Smooth muscle cell of the brain vasculature (primary cell): Measurements from ENCODE around the gene LPCAT4.
"Not testable (repeated sequence)": the region's sequence is repeated elsewhere in the genome, so short reads cannot be mapped to it uniquely, and the experiment has no call there.

Experiments
- DNase-seq: peaks from one replicate; pipeline ENCODE4 v3.0.0-alpha.2; 2012; ENCODE audit warnings: low read depth, low spot score

The LPCAT4 gene

GRCh38 chr15:34367101-34368081 lies at the start of gene LPCAT4:
Gene LPCAT4 (minus strand): TSS chr15:34367196. CDS start chr15:34367100, 96 bp downstream.
- DNase-seq = peak; percentile 77

- not testable (repeated sequence) for DNase-seq
These were observed 42.5 kb upstream of the LPCAT4 start for GRCh38 chr15:34409511-34409910.

GRCh38 chr15:34408973-34409372 lies 42.0 kb upstream of the LPCAT4 start:
- not testable (repeated sequence) for DNase-seq

- DNase-seq = not testable (repeated sequence)
These were observed 36.9 kb upstream of the LPCAT4 start for GRCh38 chr15:34403899-34404298.

- not testable (repeated sequence) for DNase-seq
These were observed 36.2 kb upstream of the LPCAT4 start for GRCh38 chr15:34403160-34403598.

- not testable (repeated sequence) for DNase-seq
These were observed 30.8 kb upstream of the LPCAT4 start for GRCh38 chr15:34397637-34398259.

GRCh38 chr15:34392981-34393380 lies 26.0 kb upstream of the LPCAT4 start:
- not testable (repeated sequence) for DNase-seq

GRCh38 chr15:34389594-34390086 lies 22.6 kb upstream of the LPCAT4 start:
- not testable (repeated sequence) for DNase-seq

- DNase-seq = not testable (repeated sequence)
These were observed 15.0 kb upstream of the LPCAT4 start for GRCh38 chr15:34381829-34382521.

- not testable (repeated sequence) for DNase-seq
These were observed 13.5 kb upstream of the LPCAT4 start for GRCh38 chr15:34380491-34380890.

- DNase-seq = no peak
These were observed 9.9 kb upstream of the LPCAT4 start for GRCh38 chr15:34376856-34377255.

GRCh38 chr15:34375541-34375940 lies 8.5 kb upstream of the LPCAT4 start:
- DNase-seq = not testable (repeated sequence)

- no peak for DNase-seq
These were observed 7.8 kb upstream of the LPCAT4 start for GRCh38 chr15:34374816-34375215.

- DNase-seq = no peak
These were observed 7.0 kb upstream of the LPCAT4 start for GRCh38 chr15:34373951-34374350.

- no peak for DNase-seq
These were observed 3.6 kb upstream of the LPCAT4 start for GRCh38 chr15:34370643-34371042.

GRCh38 chr15:34370129-34370528 lies 3.1 kb upstream of the LPCAT4 start:
- no peak for DNase-seq

GRCh38 chr15:34366271-34367065 lies 528 bp downstream of the LPCAT4 start:
- DNase-seq = no peak

- no peak for DNase-seq
These were observed 1.2 kb downstream of the LPCAT4 start for GRCh38 chr15:34365836-34366235.

- no peak for DNase-seq
These were observed 1.7 kb downstream of the LPCAT4 start for GRCh38 chr15:34365091-34365825.

- no peak for DNase-seq
These were observed 3.0 kb downstream of the LPCAT4 start for GRCh38 chr15:34364041-34364440.
